Nephron (organoid): Measurements from ENCODE around the gene ADH1C.

Experiments used
- H3K27ac Mint-ChIP-seq, 3 experiments: 2 replicates each; pipeline ENCODE4 v1.8.0; 2020; ENCODE audit warnings: mixed read lengths in 3 of 3, mild to moderate bottlenecking in 2 of 3, moderate library complexity in 1 of 3
- H3K27me3 Mint-ChIP-seq: 2 replicates; pipeline ENCODE4 v1.8.0; 2021; ENCODE audit warnings: low read depth, mild to moderate bottlenecking, moderate library complexity, mixed read lengths
- H3K36me3 Mint-ChIP-seq: 2 replicates; pipeline ENCODE4 v1.8.0; 2020; ENCODE audit warnings: low read depth, mixed read lengths
- H3K4me1 Mint-ChIP-seq: 2 replicates; pipeline ENCODE4 v1.8.0; 2020; ENCODE audit warnings: mixed read lengths
- H3K4me3 Mint-ChIP-seq, 3 experiments: 2 replicates each; pipeline ENCODE4 v1.8.0; 2020; ENCODE audit warnings: mild to moderate bottlenecking in 3 of 3, mixed read lengths in 3 of 3, moderate library complexity in 2 of 3
- H3K9me3 Mint-ChIP-seq: 2 replicates; pipeline ENCODE4 v1.8.0; 2020; ENCODE audit warnings: mixed read lengths
- CTCF ChIP-seq, 3 experiments: fragments of 200-600 bp; sonication (generic); IDR thresholded peaks; one replicate each; pipeline ENCODE4 v1.5.0; 2021; ENCODE audit warnings: antibody characterized with exemption in 3 of 3; ENCODE audit not compliant: unreplicated experiment in 3 of 3

The ADH1C gene

GRCh38 chr4:99390055-99390454, 37.5 kb upstream of the ADH1C start:
- Mint-ChIP-seq H3K27me3 (peaks cover 8% of the 10 kb centered on the region), H3K36me3 (peaks cover 3% of the 10 kb centered on the region), H3K9me3 (peaks cover 26% of the 10 kb centered on the region), H3K4me3 (no peak overlapping the region), H3K4me1 (peaks cover 7% of the 10 kb centered on the region), H3K27ac (peak overlapping the region; percentile 66 to 87 (median 83))
- TF ChIP-seq CTCF (IDR thresholded peaks at IDR 0.05; ENCODE audit: unreplicated experiment in 3 of 3): no peak

GRCh38 chr4:99389606-99390005, 37.1 kb upstream of the ADH1C start:
- no peak for TF ChIP-seq CTCF (IDR thresholded peaks at IDR 0.05; ENCODE audit: unreplicated experiment in 3 of 3)
- peaks cover 8% of the 10 kb centered on the region for H3K27me3 Mint-ChIP-seq
- H3K4me1 Mint-ChIP-seq: peaks cover 5% of the 10 kb centered on the region
- peak overlapping the region; percentile 66 to 87 (median 83) for H3K27ac Mint-ChIP-seq
- no peak overlapping the region for H3K4me3 Mint-ChIP-seq
- peaks cover 26% of the 10 kb centered on the region for H3K9me3 Mint-ChIP-seq
- peaks cover 3% of the 10 kb centered on the region for H3K36me3 Mint-ChIP-seq

DNA sequence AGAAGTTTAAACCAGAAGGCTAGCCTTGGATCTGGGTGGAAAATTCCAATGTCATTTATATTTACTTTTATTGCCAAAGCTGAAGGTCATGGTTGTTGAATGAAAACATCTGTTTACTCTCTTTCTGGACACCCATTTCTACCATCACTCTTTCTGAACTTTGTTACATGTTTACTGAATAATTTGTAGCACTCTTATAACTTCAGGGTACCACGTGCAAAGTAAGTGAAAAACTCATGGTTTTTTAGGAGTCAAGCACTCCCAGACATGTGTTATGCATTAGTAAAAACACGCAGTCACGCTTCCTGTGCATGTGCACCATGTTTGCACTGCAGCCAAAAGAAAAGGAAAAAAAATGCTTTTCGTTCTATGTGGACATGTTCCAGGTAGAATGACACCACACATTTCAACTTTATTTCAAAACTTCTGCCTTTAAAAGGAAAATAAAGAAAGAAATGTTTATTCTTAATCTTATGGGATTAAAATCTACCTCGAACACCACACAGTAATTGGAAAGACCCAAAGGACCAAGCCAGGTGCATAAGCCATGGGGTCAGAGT, 31.4 kb upstream of the ADH1C start:
- Mint-ChIP-seq H3K36me3 (no peaks in the 10 kb centered on the region), H3K4me1 (peaks cover 27% of the 10 kb centered on the region), H3K9me3 (peaks cover 14% of the 10 kb centered on the region), H3K4me3 (peak overlapping the region in 1 of 3 experiments; percentile 9), H3K27me3 (peaks cover 4% of the 10 kb centered on the region), H3K27ac (peak overlapping the region; percentile 97 to 100 (median 99))
- TF ChIP-seq CTCF (IDR thresholded peaks at IDR 0.05; ENCODE audit: unreplicated experiment in 3 of 3): no peak

DNA sequence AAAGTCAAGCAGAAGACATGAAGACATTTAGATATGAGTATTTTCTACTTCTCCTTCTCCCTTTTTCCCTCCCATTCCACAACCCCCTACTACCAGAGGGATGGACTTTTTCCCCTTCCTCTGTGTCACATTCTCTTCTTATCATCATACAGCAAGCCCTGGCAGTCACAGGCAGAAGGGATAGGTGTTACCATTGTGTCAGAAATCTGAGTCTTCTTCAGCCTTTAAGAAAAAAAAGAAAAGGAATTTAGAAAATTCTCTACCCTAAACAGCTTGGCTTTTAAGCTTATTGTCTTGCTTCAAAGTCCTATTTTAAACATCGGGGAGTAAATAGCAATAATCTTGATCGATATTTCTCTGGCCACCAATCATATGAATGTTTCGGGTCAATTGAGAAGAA, 30.9 kb upstream of the ADH1C start:
- Mint-ChIP-seq H3K36me3 (no peaks in the 10 kb centered on the region), H3K27me3 (peaks cover 4% of the 10 kb centered on the region), H3K4me3 (peak overlapping the region in 1 of 3 experiments; percentile 9), H3K27ac (peak overlapping the region; percentile 97 to 100 (median 99)), H3K4me1 (peaks cover 27% of the 10 kb centered on the region), H3K9me3 (peaks cover 9% of the 10 kb centered on the region)
- no peak for TF ChIP-seq CTCF (IDR thresholded peaks at IDR 0.05; ENCODE audit: unreplicated experiment in 3 of 3)

GRCh38 chr4:99382745-99383360, 30.3 kb upstream of the ADH1C start:
- H3K36me3 Mint-ChIP-seq: no peaks in the 10 kb centered on the region
- no peak overlapping the region for H3K4me3 Mint-ChIP-seq
- peaks cover 4% of the 10 kb centered on the region for H3K9me3 Mint-ChIP-seq
- no peaks in the 10 kb centered on the region for H3K27me3 Mint-ChIP-seq
- H3K4me1 Mint-ChIP-seq: peaks cover 27% of the 10 kb centered on the region
- TF ChIP-seq CTCF (IDR thresholded peaks at IDR 0.05; ENCODE audit: unreplicated experiment in 3 of 3): no peak
- peak overlapping the region; percentile 97 to 100 (median 99) for H3K27ac Mint-ChIP-seq
